ENCODE results near the gene CACTIN.

The CACTIN gene

GRCh38 chr19:3608079-3608641 lies 18.4 kb downstream of the CACTIN start:
- no peak for DNase-seq

- no peak for DNase-seq
Observed at GRCh38 chr19:3607303-3608078, 19.1 kb downstream of the CACTIN start.

DNA sequence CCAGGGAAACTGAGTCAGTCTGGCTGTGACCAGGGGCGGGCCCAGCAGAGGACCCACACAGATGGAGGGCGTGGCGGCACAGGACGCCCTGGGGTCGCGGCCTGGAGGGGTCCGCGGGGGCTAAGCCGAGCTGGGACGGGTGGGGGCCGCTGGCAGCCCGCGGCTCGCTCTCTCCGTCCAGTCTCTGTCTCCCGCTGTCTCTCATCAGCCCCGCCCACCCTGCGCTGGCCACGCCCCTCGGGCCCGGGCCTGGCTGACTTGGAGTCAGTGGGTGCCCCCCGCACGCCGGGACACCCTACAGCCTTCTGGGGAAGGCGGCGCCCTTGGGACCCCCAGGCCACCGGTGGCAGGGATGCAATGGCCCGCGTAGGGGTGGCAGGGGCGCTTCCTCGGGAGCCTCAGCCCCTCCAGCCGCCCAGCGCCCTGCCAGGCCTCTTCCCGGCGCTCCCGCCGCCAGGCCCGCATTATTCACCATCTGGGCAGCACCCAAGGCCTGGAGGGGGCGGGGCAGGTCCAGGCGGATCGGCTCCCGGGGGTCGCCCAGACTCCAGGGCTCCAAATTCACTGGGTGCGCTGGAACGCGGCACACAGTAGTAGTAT lies 19.8 kb downstream of the CACTIN start, which contains the start of gene TBXA2R:
Gene TBXA2R, minus strand, starts transcription at position 186 of the 600 bp plus-strand sequence. CDS start 6,241 bp downstream, outside the sequence.
- no peak for DNase-seq

DNA sequence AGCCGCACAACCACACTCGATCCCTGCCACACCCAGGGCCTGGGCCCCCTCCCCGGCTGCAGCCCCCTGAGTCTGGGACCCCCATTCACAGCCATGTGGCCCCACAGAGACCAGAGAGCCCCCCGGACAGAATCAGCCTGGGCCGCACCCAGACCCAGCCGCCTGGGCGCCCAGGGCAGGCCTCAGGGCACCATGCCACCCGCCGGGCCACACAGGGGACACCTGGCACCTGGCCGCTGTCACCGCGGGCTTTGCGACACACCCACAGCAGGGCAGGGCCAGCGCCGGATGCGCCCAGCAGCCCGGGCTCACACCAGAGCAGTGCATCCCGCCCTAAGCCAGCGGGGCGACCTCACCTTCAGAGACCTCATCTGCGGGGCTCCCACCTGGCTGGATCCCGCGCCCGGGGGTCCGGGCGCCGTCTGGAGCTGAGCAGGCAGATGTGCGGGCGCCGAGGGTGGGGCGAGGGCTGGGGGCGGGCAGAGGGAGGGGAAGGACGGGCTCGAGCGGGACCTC lies 20.4 kb downstream of the CACTIN start:
- DNase-seq: no peak

DNA sequence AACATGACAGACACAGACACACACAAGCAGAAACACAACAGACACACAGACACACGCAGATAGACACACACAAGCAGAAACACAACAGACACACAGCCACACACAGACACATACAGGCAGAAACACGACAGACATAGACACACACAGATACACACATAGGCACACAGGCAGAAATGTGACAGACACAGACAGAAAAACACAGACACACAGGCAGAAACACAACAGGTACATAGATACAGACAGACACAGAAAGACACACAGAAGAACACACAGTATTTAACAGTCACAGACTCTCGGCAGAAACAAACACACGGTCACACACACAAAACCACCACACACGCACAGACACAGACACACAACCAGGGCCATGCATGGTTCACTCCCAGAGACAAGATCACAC lies 20.8 kb downstream of the CACTIN start:
- DNase-seq: no peak

DNA sequence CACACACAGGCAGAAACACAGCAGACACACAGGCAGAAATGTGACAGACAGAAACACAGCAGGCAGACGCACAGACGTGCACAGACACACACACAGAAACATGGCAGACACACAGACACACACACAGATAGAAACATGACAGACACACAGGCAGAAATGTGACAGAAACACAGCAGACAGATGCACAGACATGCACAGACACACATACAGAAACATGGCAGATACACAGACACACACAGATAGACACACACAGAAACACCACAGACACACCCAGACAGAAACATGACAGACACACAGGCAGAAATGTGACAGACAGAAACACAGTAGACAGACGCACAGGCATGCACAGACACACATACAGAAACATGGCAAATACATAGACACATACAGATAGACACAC lies 21.2 kb downstream of the CACTIN start:
- DNase-seq: no peak

DNA sequence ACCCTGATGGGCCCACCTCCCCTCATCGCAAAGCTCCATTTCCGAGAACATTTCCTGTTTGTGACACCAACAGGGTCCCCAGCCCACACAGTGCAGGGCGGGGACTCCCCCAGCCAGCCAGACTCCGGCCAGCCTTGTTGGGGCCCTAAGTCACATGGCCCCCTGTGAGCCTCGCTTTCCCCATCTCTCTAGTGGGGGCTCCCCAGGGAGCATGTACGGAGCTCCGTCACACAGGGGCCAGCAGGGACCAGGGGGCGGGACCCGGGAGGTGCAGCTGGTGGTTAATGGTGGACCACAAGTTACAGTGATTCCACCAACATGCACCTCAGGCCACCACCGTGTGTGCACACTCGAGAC lies 21.6 kb downstream of the CACTIN start:
- DNase-seq: no peak

GRCh38 chr19:3604227-3604986 lies 22.2 kb downstream of the CACTIN start:
- no peak for DNase-seq

DNA sequence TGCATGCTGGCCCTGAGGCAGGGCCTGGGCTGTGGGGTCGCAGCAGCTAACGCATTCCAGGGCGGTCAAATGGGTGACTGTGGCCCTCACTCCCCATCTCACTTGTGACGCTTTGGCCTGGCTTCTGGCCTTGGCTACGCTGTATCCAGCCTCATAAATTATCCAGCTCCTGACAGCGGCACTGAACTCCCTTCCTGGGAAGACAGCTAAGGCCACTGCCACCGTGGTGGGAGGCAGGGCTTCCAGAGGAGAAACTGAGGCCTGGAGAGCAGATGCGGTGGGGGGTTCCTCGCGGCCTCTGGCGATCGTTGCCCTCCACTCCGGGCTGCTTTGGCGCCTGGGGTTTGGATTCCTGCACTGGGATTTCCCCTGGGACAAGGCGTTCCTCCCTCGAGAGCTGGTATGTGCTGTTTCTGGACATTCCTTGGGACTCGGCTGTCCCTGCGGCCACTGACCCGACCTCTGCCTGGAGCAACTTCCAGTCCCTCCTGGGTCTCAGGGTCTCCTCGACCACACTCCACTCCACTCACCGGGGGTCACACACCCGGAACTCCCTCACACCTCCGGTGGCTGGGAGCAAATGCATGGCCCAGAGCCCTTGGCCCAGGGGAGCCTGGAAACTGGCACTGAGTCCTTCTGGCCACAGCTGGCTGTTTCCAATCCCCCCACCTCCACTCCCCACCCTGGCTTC lies 23.3 kb downstream of the CACTIN start:
- DNase-seq: no peak

DNA sequence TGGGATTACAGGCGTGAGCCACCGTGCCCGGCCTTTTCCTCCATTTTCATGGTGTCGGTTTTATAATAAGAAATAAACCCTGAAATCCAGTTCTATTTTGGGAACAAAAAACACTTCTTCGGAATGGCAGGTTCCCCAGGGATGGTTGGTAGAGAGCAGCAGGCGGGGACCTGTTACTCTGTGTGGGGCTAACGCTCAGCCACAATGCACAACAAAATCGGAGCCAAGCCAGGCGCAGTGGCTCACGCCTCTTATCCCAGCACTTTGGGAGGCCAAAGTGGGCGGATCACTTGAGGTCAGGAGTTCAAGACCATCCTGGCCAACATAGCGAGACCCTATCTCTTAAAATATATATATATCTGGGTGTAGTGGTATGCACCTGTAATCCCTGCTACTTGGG lies 25.6 kb downstream of the CACTIN start:
- no peak for DNase-seq

- DNase-seq: no peak
Observed at GRCh38 chr19:3599776-3600187, 26.8 kb downstream of the CACTIN start.

DNA sequence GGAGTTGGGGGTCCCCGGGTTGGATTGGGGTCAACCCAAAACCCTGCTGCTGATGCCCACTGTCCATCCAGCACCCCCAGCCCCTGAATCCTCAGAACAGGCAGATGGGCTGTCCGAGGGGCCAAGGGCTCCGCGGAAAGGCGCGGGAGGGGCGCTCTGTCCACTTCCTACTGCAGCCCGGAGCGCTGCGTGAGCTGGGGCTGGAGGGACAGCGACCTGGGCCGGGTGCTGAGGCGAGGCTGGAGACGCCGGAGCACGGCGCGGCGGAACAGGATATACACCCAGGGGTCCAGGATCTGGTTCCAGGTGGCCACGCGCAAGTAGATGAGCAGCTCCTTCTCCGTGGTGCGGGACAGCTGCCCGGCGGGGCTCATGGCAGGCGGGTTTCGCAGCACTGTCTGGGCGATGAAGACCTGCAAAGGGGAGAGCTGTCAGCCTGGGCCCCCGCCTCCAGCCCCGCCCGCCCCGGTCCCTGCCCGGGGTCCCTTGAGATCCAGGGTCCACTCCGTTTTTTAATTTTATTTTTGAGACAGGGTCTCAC lies 31.0 kb downstream of the CACTIN start:
- DNase-seq: no peak

DNA sequence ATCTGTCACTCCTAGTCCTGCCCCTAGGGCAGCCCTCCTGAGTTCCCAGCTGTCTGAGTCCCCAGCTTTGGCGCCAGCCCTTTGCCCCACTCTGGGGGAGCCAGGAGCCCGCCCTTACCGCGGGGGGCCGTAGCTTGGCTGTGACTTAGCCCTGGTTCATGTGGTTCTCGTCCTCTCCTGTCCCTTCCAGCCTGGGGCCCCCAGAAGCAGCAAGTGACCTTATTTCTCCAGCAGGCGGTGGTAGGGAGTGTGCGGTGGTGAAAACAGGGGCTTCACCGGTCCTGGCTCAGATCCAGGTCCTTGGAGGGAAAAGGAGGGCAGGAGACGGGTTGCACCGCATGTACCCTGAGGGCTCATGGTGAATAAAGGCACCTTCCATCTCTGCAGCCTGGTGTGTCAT lies 33.4 kb downstream of the CACTIN start:
- no peak for DNase-seq

- DNase-seq: no peak
Observed at GRCh38 chr19:3591876-3592613, 34.5 kb downstream of the CACTIN start.

DNA sequence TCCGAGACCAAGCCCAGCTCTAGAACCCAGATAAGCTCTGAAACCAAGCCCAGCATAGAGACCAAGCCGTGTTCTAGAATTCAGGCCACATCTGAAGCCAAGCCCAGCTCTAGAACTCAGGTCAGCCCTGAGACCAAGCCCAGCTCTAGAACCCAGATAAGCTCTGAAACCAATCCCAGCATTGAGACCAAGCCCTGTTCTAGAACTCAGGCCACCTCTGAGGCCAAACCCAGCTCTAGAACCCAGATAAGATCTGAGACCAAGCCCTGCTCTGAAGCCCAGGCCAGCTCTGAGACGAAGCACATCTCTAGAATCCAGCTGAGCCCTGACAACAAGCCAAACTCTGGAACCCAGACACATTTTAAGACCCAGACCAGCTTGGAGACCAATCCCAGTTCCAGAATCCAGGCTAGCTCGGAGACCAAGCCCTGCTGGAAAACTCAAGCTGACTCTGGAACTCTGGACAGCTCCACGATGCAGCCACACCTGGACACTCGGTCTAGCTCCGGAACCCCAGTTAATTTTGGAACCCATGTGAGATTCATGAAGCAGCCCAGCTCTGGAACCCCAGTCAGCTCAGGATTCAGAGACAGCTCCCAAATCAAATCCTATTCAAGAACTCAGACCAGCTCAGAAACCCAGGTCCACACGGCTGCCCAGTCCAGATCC lies 35.5 kb downstream of the CACTIN start:
- DNase-seq: no peak

DNA sequence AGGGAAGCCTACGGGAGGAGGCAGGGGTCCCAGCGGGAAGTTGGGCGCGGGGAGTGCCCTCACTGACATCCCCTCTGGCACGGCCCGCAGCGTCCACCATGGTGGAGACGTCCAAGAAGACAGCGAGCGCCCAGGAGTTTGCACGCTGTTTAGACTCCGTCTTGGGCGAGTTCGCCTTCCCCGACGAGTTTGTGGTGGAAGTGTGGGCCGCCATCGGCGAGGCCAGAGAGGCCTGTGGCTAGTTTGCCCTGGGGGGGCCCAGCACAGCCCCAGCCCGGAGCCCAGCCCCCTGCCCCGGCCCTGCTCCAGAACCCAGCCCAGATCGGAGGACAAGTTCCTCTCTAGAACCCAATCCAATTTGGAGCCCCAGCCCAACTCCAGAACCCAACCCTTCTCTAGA lies 36.6 kb downstream of the CACTIN start:
- no peak for DNase-seq

- no peak for DNase-seq
Observed at GRCh38 chr19:3589439-3589838, 37.2 kb downstream of the CACTIN start.

DNA sequence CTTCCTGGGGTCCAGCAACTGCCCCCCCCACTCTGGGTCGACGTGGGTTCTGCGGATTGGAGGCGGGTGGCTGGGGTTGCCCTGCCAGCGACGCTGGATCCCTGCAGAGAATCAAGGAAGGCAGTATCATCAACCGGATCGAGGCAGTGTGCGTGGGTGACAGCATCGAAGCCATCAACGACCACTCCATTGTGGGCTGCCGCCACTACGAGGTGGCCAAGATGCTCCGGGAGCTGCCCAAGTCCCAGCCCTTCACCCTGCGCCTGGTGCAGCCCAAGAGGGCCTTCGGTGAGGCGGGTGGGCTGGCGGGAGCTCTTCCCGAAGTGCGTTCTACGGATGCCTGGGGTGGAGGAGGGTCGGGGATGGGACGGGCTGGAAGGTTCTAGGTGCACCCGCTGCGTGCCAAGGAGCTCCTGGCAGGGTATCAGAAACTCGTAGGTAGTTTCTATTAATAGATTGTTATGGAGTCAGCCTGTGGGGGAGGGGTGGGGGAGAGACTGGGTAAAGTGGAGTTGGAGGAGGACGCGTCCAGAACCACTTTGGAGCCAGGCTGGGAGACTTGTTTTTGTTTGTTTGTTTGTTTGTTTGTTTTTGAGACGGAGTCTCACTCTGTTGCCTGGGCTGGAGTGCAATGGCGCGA lies 39.8 kb downstream of the CACTIN start:
- DNase-seq: no peak

- no peak for DNase-seq
Observed at GRCh38 chr19:3586127-3586626, 40.4 kb downstream of the CACTIN start.

Measured in midbrain (tissue), 1 donor.